ENCODE measurements around the gene NPRL2. TPM values are rescaled to one million over a fixed set of nuclear protein-coding genes. Genes with fewer than 3 reads are reported as not detected.

NPRL2 gene
- total RNA-seq, 1 experiment from 2014 or later = 35.4 TPM

DNA sequence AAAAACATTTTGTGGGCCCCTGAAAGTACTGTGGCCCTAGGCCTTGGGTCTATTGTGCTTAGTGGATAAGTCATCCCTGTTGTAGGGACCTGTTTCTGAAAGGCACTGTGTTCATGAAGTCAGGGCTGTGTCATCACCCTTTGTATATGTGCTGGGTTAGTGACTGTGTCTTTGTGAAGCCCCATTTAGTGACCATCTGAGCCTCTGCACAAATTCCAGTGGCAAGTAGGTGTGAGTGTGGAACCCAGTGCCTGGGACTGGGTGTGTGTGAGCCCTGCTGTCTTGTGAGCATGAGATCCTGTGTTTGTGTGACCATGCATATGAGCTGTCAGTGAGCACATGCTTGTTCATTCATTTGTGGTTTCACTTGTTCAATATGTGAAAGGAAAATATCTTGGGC is 46.0 kb downstream of the NPRL2 start:
- peaks cover 25 to 49% of the 10 kb centered on the region in 2 experiments for H3K4me1 ChIP-seq (ENCODE audit: control insufficient read depth in 1 of 2, insufficient read depth in 2 of 2, low read length in 2 of 2)
- no peaks in the 10 kb centered on the region for H3K27me3 ChIP-seq (ENCODE audit: insufficient read depth, low read length)
- intact Hi-C loops (cut with micrococcal nuclease) = no loop called here
- no peak overlapping the region for H3K4me3 ChIP-seq (replicated peaks in 1 of 2; ENCODE audit: low read depth in 1 of 2, low read length in 2 of 2)
- no peaks in the 10 kb centered on the region for H3K9me2 ChIP-seq (ENCODE audit: insufficient read depth)
- ChIA-PET CTCF (no interaction called here), POLR2A (no interaction called here), RAD21 (ENCODE audit: low non-redundant PET in 1 of 2, low total read pairs in 2 of 2, uncharacterized antibody in 2 of 2, unreplicated experiment in 2 of 2) (no interaction called here)
- H3K9me3 ChIP-seq (ENCODE audit: control insufficient read depth in 1 of 2, insufficient read depth in 1 of 2, low read depth in 1 of 2, low read length in 2 of 2) = no peaks in the 10 kb centered on the region
- no peaks in the 10 kb centered on the region for H3K79me2 ChIP-seq (ENCODE audit: insufficient read depth, low read length)
- DNase-seq (ENCODE audit: low read depth, low spot score) (no peak), ATAC-seq (no peak)
- 0 out of 2 replicates have a peak overlapping the region, but pooled peaks have one; percentile 19 for H3K9ac ChIP-seq (ENCODE audit: low read length)
- H4K20me1 ChIP-seq (ENCODE audit: insufficient read depth) = no peaks in the 10 kb centered on the region
- H3K27ac ChIP-seq (ENCODE audit: low read depth, low read length) = no peak overlapping the region
- H3K36me3 ChIP-seq (ENCODE audit: control insufficient read depth in 1 of 2, insufficient read depth in 2 of 2, low read length in 2 of 2) = no peaks in the 10 kb centered on the region
- no peak for TF ChIP-seq EZH2 (IDR thresholded peaks at IDR 0.05)
- TF ChIP-seq, protein P1, sequence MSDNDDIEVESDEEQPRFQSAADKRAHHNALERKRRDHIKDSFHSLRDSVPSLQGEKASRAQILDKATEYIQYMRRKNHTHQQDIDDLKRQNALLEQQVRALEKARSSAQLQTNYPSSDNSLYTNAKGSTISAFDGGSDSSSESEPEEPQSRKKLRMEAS (IDR thresholded peaks at IDR 0.05) = no peak
- TF ChIP-seq EZH2phosphoT487 (IDR thresholded peaks at IDR 0.05; ENCODE audit: borderline replicate concordance) = no peak
- TF ChIP-seq JUND (IDR thresholded peaks at IDR 0.05) = no peak
- no peak for TF ChIP-seq FOSL1 (IDR thresholded peaks at IDR 0.05; ENCODE audit: low read depth)
- TF ChIP-seq ZFX (IDR thresholded peaks at IDR 0.05) = no peak
- TF ChIP-seq EGR1 (IDR thresholded peaks at IDR 0.05; ENCODE audit: low read depth) = no peak
- no peak for TF ChIP-seq SIN3A (IDR thresholded peaks at IDR 0.05; ENCODE audit: low read depth)
- no peak for TF ChIP-seq CEBPB (IDR thresholded peaks at IDR 0.05; ENCODE audit: low read depth)
- no peak for TF ChIP-seq REST (IDR thresholded peaks at IDR 0.05; ENCODE audit: low read depth)
- no peak for TF ChIP-seq POLR2A (IDR thresholded peaks at IDR 0.05; ENCODE audit: borderline replicate concordance, extremely low read depth, insufficient read depth, insufficient read length)
- no peak for TF ChIP-seq CTCF (IDR thresholded peaks at IDR 0.05 in 2 of 3, conservative IDR thresholded peaks at IDR 0.05 in 1 of 3; ENCODE audit: borderline replicate concordance in 1 of 3, insufficient read depth in 1 of 3, low read depth in 2 of 3, low read length in 2 of 3)
- no peak for TF ChIP-seq TCF7L2 (IDR thresholded peaks at IDR 0.05; ENCODE audit: borderline replicate concordance, extremely low read depth, insufficient read depth, insufficient read length)
- TF ChIP-seq YY1 (IDR thresholded peaks at IDR 0.05; ENCODE audit: extremely low read depth, insufficient replicate concordance, low read depth, low read length) = no peak
- TF ChIP-seq ZNF274 (IDR thresholded peaks at IDR 0.05; ENCODE audit: low read depth, low read length) = no peak
- no peak for TF ChIP-seq ATF3 (IDR thresholded peaks at IDR 0.05)
- no peak for TF ChIP-seq POLR2AphosphoS5 (IDR thresholded peaks at IDR 0.05; ENCODE audit: low read depth, low read length)
- no peak for TF ChIP-seq RAD21 (IDR thresholded peaks at IDR 0.05; ENCODE audit: low read depth)
- no peak for TF ChIP-seq ZBTB33 (IDR thresholded peaks at IDR 0.05; ENCODE audit: extremely low read depth, insufficient replicate concordance, low read length)
- no peak overlapping the region for H2AFZ ChIP-seq (ENCODE audit: low read depth, low read length, poor library complexity, severe bottlenecking)
- peak overlapping the region; percentile 17; the same call in 1 of the 2 replicates for H3K4me2 ChIP-seq (ENCODE audit: low read length)
- no TSS peak for BruUV-seq (replicated peaks)
